Measurements from ENCODE around the gene MTURN. TPM values are rescaled to one million over a fixed set of nuclear protein-coding genes. Genes with fewer than 3 reads are reported as not detected.

Gene MTURN
- total RNA-seq, 1 experiment from 2014 or later = 7.5 TPM

DNA sequence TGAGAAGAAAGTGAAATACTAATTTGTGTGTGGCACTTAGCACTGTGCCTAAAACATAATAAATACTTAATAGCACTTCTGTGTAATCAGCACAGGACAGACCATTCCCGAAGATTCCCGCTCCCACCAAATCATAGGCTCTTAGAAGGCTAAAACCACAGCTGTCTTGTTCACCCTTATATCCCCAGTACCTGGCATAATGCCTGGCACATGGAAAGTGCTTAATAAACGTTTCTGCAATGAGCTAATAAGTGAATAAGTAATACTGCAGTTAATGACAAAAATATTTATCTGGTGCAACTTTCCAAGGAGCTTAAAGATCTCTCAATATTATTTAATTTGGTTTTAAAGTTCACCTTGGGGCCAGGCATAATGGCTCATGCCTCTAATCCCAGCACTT, 43.2 kb downstream of the MTURN start:
- Mint-ChIP-seq H3K4me3 (ENCODE audit: unreplicated experiment) (no peak overlapping the region), H3K4me1 (ENCODE audit: insufficient read depth, unreplicated experiment) (peaks cover 7% of the 10 kb centered on the region), H3K36me3 (ENCODE audit: insufficient read depth, unreplicated experiment) (no peaks in the 10 kb centered on the region), H3K27me3 (ENCODE audit: insufficient read depth, unreplicated experiment) (no peaks in the 10 kb centered on the region), H3K27ac (ENCODE audit: low read depth, unreplicated experiment) (no peak overlapping the region), H3K9me3 (ENCODE audit: unreplicated experiment) (no peaks in the 10 kb centered on the region)
- no peak for DNase-seq (ENCODE audit: unreplicated experiment)
- POLR2A ChIA-PET = interaction anchor here (0.6 kb wide), 1 partner anchor 11 kb away, joined by 3 read pairs; no protein-coding TSS in a partner anchor
- intact Hi-C loops (cut with micrococcal nuclease) = no loop called here
- TF ChIP-seq, protein P1, sequence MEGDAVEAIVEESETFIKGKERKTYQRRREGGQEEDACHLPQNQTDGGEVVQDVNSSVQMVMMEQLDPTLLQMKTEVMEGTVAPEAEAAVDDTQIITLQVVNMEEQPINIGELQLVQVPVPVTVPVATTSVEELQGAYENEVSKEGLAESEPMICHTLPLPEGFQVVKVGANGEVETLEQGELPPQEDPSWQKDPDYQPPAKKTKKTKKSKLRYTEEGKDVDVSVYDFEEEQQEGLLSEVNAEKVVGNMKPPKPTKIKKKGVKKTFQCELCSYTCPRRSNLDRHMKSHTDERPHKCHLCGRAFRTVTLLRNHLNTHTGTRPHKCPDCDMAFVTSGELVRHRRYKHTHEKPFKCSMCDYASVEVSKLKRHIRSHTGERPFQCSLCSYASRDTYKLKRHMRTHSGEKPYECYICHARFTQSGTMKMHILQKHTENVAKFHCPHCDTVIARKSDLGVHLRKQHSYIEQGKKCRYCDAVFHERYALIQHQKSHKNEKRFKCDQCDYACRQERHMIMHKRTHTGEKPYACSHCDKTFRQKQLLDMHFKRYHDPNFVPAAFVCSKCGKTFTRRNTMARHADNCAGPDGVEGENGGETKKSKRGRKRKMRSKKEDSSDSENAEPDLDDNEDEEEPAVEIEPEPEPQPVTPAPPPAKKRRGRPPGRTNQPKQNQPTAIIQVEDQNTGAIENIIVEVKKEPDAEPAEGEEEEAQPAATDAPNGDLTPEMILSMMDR (IDR thresholded peaks at IDR 0.05; ENCODE audit: unreplicated experiment) = no peak
- no TSS peak for BruUV-seq (replicated peaks)
- CTCF ChIA-PET = interaction anchor here (0.6 to 0.9 kb wide), 3 partner anchors 14 to 796 kb away, joined by 3 to 5 read pairs (median 5); no protein-coding TSS in a partner anchor

DNA sequence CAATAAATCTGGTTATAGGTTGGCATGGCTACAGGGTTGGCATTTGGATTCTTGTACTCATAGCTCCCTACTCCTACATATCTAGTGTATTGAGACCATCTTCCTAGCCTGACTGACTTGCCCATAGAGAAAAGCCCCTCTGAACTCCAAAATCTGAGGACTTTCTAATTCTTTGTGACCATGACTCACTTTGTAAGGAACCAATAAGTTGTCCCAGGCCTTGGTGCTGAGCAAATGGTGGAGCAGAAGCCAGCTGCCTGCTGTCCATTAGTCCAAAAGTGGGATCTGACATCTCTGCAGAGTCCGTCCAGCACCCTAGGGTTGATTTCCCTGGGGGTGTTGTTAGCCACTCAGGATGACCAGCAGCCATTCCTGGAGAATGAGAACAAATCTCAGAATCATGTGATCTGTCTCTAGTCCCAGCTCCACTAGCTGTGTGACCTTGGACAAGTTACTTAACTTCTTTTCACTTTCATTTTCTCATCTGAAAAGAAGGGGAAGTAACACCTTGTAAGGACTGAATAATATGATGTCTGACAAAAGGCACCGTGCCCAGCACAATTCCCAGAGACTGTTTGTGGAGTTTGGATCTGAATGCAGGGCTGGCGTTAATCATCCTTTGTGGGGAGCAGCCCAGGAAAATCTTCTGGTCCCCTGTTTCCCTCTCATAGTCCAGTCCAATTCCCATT, 44.1 kb downstream of the MTURN start:
- H3K9me3 Mint-ChIP-seq (ENCODE audit: unreplicated experiment) = no peaks in the 10 kb centered on the region
- POLR2A ChIA-PET = no interaction called here
- no peak overlapping the region for H3K4me3 Mint-ChIP-seq (ENCODE audit: unreplicated experiment)
- no peak overlapping the region for H3K27ac Mint-ChIP-seq (ENCODE audit: low read depth, unreplicated experiment)
- intact Hi-C loops (cut with micrococcal nuclease) = no loop called here
- BruUV-seq (replicated peaks) = no TSS peak
- H3K4me1 Mint-ChIP-seq (ENCODE audit: insufficient read depth, unreplicated experiment) = no peaks in the 10 kb centered on the region
- TF ChIP-seq, protein P1 (IDR thresholded peaks at IDR 0.05; ENCODE audit: unreplicated experiment) = no peak
- CTCF ChIA-PET = interaction anchor here (0.5 kb wide), 1 partner anchor 25 kb away, joined by 3 read pairs; no protein-coding TSS in a partner anchor
- no peaks in the 10 kb centered on the region for H3K36me3 Mint-ChIP-seq (ENCODE audit: insufficient read depth, unreplicated experiment)
- no peak for DNase-seq (ENCODE audit: unreplicated experiment)
- no peaks in the 10 kb centered on the region for H3K27me3 Mint-ChIP-seq (ENCODE audit: insufficient read depth, unreplicated experiment)

DNA sequence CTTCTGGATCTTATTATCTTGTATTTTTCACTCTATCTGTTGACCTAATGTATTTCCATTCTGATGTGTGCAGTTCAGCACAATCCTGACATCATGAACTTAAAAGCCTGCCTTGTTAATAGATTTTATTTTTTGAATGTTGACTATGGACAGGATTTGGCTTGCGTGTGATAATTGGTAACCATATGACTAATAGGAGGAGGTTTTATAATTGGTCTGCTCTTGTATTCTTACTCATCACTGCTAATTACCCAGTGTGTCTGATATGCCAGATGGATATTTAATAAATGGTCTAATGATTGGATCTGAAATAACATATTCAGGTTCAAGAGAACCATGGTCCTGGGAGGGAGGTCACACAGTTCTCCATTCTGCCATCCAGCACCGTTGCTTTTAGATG, 45.9 kb downstream of the MTURN start:
- CTCF ChIA-PET = no interaction called here
- TF ChIP-seq, protein P1 (IDR thresholded peaks at IDR 0.05; ENCODE audit: unreplicated experiment) = no peak
- no peak for DNase-seq (ENCODE audit: unreplicated experiment)
- Mint-ChIP-seq H3K27ac (ENCODE audit: low read depth, unreplicated experiment) (no peak overlapping the region), H3K4me3 (ENCODE audit: unreplicated experiment) (no peak overlapping the region), H3K36me3 (ENCODE audit: insufficient read depth, unreplicated experiment) (no peaks in the 10 kb centered on the region), H3K27me3 (ENCODE audit: insufficient read depth, unreplicated experiment) (no peaks in the 10 kb centered on the region), H3K4me1 (ENCODE audit: insufficient read depth, unreplicated experiment) (no peaks in the 10 kb centered on the region), H3K9me3 (ENCODE audit: unreplicated experiment) (no peaks in the 10 kb centered on the region)
- no TSS peak for BruUV-seq (replicated peaks)
- intact Hi-C loops (cut with micrococcal nuclease) = no loop called here
- POLR2A ChIA-PET = interaction anchor here (0.7 kb wide), 1 partner anchor 14 kb away, joined by 3 read pairs; no protein-coding TSS in a partner anchor

DNA sequence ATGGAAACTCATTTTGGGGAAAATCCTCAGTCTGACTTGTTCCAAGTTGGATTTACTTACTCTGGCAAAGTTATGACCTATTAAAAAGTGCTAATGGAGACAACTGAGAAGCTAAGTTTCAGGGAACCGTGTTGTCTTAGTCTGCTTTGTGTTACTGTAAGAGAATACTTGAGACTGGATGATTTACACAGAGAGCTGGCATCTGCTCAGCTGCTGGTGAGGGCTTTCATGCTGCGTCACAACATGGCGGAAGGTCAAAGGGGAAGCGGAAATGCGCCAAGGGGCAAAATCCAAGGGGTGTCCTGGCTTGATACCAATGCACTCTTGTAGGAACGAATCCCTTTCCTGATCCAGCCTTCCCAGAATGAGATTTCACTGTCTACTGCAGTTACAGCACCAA, 46.4 kb downstream of the MTURN start:
- intact Hi-C loops (cut with micrococcal nuclease) = no loop called here
- TF ChIP-seq, protein P1 (IDR thresholded peaks at IDR 0.05; ENCODE audit: unreplicated experiment) = no peak
- ChIA-PET POLR2A (interaction anchor here (0.7 kb wide), 1 partner anchor 14 kb away, joined by 3 read pairs; no protein-coding TSS in a partner anchor), CTCF (interaction anchor here (0.8 to 1.3 kb wide), 2 partner anchors 10 to 21 kb away, joined by 3 to 4 read pairs; no protein-coding TSS in a partner anchor)
- Mint-ChIP-seq H3K36me3 (ENCODE audit: insufficient read depth, unreplicated experiment) (no peaks in the 10 kb centered on the region), H3K9me3 (ENCODE audit: unreplicated experiment) (no peaks in the 10 kb centered on the region), H3K27ac (ENCODE audit: low read depth, unreplicated experiment) (no peak overlapping the region), H3K4me3 (ENCODE audit: unreplicated experiment) (no peak overlapping the region), H3K27me3 (ENCODE audit: insufficient read depth, unreplicated experiment) (no peaks in the 10 kb centered on the region), H3K4me1 (ENCODE audit: insufficient read depth, unreplicated experiment) (no peaks in the 10 kb centered on the region)
- no peak for DNase-seq (ENCODE audit: unreplicated experiment)
- no TSS peak for BruUV-seq (replicated peaks)
